RKO (cell line): ENCODE results near the gene NFU1.
A peak's percentile ranks its signal among the peaks of the same experiment; 100 is the strongest.
"Not testable (repeated sequence)": the region's sequence is repeated elsewhere in the genome, so short reads cannot be mapped to it uniquely, and the experiment has no call there.

Experiments used
- DNase-seq: peaks from one replicate; pipeline ENCODE4 v3.0.0-alpha.2; 2016; ENCODE audit warnings: low spot score

Gene NFU1

DNA sequence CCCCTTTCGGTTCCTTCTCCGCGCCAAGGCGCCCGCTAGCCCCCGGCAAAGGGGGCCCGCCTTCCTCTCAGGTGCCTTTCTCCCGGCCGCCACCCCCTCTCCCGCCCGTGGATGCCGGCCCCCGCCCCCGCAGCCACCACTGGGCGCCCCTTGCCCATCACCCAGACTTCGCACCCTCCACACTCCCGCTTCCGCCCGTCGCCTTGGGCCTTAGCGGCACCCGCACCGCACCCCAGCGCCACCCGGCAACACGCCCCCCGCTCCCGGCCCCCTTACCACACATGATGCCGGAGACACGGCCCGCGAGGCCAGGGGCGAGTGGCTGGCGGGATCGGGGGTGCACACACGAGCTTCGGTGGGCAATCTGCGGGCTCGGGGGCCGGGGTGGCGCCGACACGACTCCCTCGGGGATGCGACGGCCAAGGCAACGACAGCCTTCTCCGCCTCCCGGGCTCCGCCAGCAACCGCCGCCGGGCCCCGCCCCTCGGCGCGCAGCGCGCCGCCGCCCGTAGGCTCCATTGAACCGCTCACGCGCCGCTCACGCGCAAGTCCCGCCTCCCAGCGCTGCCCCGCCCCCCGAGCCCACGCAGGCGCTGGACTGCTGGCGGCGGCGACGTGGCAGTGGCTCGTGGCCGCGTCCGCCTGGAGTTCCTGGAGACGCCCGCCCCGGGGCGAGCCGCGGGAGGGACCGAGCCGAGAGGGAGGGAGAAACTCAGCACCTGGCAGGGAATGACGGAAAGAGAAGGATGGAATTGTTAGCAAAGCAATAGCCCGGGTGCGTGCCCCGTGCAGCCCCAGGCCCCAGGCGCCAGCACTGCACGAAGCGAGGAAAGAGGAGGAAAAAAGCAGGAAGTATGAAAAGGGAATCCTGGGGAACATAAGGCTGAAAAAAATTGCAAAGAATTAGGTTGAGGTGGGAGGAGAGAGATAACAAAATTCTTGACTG, 50.2 kb downstream of the NFU1 start, which contains the start of gene GFPT1:
Gene GFPT1, minus strand, starts transcription at position 439 of the 946 bp plus-strand sequence. Its CDS starts 156 bp downstream, at position 283.
- peak; percentile 92 for DNase-seq

GRCh38 chr2:69386360-69386759, 50.9 kb downstream of the NFU1 start:
- DNase-seq = peak; percentile 5

DNA sequence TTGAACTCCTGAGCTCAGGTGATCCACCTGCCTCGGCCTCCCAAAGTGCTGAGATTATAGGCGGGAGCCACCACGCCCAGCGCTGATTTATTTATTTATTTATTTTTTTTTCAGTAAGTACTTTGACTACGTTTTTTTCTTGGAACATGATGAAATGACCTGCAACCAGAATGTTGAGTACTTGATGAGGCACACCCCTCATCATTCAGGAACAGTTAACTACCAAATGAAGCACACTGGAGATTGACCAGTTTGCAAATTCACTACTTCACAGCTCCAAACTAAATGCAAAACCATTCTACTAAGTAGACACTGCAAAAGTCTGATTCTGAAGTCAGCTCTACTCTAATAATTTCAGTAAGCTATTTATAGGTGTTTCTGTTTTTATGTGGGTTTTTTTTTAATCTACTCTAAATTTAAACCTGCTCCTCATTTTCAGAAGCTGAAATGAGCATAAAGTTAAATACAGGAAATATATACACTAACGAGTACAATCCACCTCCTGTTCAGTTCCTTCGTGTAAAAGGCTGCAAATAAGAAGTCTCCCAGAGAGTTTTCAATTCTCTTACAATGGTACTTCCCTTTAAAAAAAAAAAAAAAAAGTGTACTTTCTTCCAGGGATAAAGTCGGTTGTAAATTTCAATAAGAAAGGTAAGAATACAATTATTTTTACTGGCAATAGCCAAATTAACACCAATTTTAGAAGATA, 51.6 kb downstream of the NFU1 start:
- peak; percentile 74 for DNase-seq

DNA sequence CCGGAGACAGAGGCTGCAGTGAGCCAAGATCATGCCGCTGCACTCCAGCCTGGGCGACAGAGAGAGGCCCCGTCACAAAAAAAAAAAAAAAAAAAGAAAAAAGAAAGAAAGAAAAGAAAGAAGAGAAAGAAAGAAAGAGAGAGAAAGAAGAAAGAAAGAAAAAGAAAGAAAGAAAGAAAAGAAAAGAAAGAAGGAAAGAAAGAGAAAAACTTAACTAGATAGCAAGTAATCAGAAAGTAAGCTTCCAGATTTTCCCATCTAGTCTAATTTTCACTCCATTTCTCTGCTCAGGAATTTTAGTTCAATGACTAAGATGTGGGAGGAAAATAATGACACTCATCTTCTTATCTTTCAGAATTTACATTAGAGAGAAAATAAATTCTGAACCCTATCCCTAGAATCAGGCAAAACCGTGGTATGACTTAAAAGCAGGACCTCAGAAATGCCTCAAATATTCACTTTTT, 52.6 kb downstream of the NFU1 start:
- peak; percentile 33 for DNase-seq

GRCh38 chr2:69383176-69383812, 53.9 kb downstream of the NFU1 start:
- no peak for DNase-seq

GRCh38 chr2:69382547-69382946, 54.7 kb downstream of the NFU1 start:
- DNase-seq = no peak

- no peak for DNase-seq
Observed at GRCh38 chr2:69381337-69381737, 55.9 kb downstream of the NFU1 start.

GRCh38 chr2:69380072-69380917, 56.9 kb downstream of the NFU1 start:
- DNase-seq = peak; percentile 25

DNA sequence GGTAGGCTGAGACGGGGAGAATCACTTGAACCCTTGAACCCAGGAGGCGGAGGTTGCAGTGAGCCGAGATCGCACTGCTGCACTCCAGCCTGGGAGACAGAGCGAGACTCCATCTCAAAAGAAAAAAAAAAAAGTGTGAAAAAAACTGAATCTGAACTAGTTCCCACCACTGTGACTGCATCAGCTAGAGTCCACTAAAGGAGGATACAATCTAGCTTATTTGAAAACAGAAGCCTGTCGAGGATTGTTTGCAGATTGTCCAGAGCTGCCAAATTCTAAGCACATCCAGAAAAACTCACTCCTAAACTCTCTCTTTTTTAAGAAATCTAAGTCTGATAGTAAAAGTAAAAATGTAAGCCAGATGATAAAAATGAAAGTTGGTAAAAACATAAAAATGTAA, 60.8 kb downstream of the NFU1 start:
- DNase-seq = no peak

GRCh38 chr2:69375494-69376353, 61.5 kb downstream of the NFU1 start:
- peak; percentile 30 for DNase-seq

DNA sequence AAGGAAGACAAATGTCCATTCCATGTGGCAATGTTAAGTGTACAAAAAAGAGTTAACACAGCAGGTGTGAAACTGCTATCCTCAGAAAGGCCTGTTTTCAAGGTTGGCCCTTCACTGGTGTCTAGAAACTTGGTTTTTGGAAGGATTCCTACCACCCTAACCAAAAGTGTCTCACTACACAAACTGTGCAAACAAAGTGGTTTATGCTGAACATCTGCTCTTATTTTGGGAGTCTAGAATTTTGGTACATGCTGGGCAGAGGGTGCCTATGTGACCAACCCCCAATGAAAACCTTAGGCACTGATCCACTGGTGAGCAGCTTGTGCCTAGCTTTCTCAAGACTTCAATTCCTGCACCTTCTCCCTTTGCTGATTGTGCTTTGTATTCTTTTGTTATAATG, 64.5 kb downstream of the NFU1 start:
- no peak for DNase-seq

GRCh38 chr2:69369802-69370201, 67.4 kb downstream of the NFU1 start:
- DNase-seq = no peak

GRCh38 chr2:69368588-69368987, 68.6 kb downstream of the NFU1 start:
- no peak for DNase-seq

DNA sequence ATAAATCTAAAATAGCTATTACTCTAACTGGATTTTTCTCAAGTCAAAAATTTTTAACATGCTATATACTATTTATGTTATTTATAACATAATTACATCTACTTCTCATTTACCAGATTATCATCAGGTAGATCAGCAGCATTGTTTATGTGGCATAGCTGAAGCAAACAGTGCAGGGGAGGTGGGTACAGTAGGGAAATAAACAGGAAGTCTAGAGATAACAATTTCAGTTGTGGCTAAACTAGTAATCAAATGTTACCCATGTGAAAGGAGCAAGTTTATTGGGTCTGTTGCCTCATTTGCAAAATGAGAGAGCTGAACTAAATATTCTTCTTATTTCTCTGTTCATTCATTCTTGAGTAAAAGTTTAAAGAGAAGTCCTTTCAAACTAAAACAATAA, 77.9 kb downstream of the NFU1 start:
- DNase-seq = no peak

- DNase-seq = no peak
Observed at GRCh38 chr2:69358914-69359313, 78.3 kb downstream of the NFU1 start.

DNA sequence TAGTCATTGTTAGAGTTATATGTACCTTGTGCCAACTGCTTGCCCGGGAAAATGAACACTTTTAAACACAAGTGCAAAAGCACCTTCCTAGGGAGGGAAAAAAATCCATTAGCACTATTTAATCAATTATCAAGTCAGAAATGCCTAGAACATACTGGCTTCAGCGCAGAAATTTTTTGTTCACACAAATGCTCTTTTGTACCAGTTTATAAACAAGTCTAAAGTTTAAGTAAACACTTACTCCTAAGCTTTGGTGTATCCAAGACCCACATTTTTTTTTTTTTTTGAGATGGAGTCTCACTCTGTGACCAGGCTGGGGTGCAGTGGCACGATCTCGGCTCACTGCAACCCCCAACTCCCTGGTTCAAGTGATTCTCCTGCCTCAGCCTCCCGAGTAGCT, 80.8 kb downstream of the NFU1 start:
- DNase-seq = no peak

GRCh38 chr2:69354976-69355375, 82.3 kb downstream of the NFU1 start:
- not testable (repeated sequence) for DNase-seq

- no peak for DNase-seq
Observed at GRCh38 chr2:69353360-69353759, 83.9 kb downstream of the NFU1 start.

- no peak for DNase-seq
Observed at GRCh38 chr2:69348781-69349180, 88.5 kb downstream of the NFU1 start.
